Measurements from ENCODE around the gene TENM4. TPM values are rescaled to one million over a fixed set of nuclear protein-coding genes. Genes with fewer than 3 reads are reported as not detected.

The TENM4 gene
- total and polyA plus RNA-seq, 2 of the 13 experiments (the other 11 are each of a cell fraction or from before 2014, with no cell fraction given): not detected

DNA sequence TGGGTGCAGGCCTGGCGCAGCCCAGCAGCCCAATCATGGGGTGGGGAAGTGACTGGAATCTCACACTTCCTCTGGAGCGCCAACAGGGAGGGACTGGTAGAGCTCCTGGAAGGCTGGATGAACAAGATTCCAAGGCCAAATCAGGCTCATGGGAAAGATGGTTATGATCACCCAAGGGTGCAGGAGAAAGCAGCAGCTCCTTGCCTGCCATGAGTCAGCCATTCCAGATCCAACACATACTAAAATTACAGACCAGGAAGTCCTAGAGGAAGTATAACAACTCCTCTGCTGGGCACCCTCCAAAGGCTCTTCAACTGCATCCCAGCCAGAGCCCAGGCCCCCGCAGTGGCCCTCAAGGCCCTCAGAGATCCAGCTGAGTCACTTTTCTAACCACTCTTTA lies 427.3 kb downstream of the TENM4 start (continued):
- TF ChIP-seq, protein P1, sequence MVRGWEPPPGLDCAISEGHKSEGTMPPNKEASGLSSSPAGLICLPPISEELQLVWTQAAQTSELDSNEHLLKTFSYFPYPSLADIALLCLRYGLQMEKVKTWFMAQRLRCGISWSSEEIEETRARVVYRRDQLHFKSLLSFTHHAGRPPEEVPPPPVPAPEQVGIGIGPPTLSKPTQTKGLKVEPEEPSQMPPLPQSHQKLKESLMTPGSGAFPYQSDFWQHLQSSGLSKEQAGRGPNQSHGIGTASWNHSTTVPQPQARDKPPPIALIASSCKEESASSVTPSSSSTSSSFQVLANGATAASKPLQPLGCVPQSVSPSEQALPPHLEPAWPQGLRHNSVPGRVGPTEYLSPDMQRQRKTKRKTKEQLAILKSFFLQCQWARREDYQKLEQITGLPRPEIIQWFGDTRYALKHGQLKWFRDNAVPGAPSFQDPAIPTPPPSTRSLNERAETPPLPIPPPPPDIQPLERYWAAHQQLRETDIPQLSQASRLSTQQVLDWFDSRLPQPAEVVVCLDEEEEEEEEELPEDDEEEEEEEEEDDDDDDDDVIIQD (CRISPR knock-in tag; IDR thresholded peaks at IDR 0.05; ENCODE audit: low read depth): no peak
- TF ChIP-seq EED (CRISPR knock-in tag; IDR thresholded peaks at IDR 0.05): no peak
- TF ChIP-seq, protein P2, sequence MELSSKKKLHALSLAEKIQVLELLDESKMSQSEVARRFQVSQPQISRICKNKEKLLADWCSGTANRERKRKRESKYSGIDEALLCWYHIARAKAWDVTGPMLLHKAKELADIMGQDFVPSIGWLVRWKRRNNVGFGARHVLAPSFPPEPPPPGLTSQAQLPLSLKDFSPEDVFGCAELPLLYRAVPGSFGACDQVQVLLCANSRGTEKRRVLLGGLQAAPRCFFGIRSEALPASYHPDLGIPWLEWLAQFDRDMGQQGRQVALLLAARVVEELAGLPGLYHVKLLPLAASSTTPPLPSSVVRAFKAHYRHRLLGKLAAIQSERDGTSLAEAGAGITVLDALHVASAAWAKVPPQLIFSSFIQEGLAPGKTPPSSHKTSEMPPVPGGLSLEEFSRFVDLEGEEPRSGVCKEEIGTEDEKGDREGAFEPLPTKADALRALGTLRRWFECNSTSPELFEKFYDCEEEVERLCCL (CRISPR knock-in tag; IDR thresholded peaks at IDR 0.05; ENCODE audit: borderline replicate concordance): no peak
- TF ChIP-seq, protein P3, sequence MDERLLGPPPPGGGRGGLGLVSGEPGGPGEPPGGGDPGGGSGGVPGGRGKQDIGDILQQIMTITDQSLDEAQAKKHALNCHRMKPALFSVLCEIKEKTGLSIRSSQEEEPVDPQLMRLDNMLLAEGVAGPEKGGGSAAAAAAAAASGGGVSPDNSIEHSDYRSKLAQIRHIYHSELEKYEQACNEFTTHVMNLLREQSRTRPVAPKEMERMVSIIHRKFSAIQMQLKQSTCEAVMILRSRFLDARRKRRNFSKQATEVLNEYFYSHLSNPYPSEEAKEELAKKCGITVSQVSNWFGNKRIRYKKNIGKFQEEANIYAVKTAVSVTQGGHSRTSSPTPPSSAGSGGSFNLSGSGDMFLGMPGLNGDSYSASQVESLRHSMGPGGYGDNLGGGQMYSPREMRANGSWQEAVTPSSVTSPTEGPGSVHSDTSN (CRISPR knock-in tag; IDR thresholded peaks at IDR 0.05): no peak
- TF ChIP-seq PRPF4 (IDR thresholded peaks at IDR 0.05; ENCODE audit: low read depth, low read length, poor library complexity, severe bottlenecking): no peak
- TF ChIP-seq PLRG1 (conservative IDR thresholded peaks at IDR 0.05): no peak
- TF ChIP-seq SALL2 (CRISPR knock-in tag; IDR thresholded peaks at IDR 0.05): no peak
- TF ChIP-seq ZBTB7B (CRISPR knock-in tag; IDR thresholded peaks at IDR 0.05): no peak
- TF ChIP-seq NCOA1 (CRISPR knock-in tag; IDR thresholded peaks at IDR 0.05): no peak
- TF ChIP-seq, protein P4, sequence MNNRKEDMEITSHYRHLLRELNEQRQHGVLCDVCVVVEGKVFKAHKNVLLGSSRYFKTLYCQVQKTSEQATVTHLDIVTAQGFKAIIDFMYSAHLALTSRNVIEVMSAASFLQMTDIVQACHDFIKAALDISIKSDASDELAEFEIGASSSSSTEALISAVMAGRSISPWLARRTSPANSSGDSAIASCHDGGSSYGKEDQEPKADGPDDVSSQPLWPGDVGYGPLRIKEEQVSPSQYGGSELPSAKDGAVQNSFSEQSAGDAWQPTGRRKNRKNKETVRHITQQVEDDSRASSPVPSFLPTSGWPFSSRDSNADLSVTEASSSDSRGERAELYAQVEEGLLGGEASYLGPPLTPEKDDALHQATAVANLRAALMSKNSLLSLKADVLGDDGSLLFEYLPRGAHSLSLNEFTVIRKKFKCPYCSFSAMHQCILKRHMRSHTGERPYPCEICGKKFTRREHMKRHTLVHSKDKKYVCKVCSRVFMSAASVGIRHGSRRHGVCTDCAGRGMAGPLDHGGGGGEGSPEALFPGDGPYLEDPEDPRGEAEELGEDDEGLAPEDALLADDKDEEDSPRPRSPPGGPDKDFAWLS (CRISPR knock-in tag; IDR thresholded peaks at IDR 0.05; ENCODE audit: borderline replicate concordance): no peak
- TF ChIP-seq RFXAP (CRISPR knock-in tag; IDR thresholded peaks at IDR 0.05; ENCODE audit: borderline replicate concordance): no peak
- TF ChIP-seq, protein P5, sequence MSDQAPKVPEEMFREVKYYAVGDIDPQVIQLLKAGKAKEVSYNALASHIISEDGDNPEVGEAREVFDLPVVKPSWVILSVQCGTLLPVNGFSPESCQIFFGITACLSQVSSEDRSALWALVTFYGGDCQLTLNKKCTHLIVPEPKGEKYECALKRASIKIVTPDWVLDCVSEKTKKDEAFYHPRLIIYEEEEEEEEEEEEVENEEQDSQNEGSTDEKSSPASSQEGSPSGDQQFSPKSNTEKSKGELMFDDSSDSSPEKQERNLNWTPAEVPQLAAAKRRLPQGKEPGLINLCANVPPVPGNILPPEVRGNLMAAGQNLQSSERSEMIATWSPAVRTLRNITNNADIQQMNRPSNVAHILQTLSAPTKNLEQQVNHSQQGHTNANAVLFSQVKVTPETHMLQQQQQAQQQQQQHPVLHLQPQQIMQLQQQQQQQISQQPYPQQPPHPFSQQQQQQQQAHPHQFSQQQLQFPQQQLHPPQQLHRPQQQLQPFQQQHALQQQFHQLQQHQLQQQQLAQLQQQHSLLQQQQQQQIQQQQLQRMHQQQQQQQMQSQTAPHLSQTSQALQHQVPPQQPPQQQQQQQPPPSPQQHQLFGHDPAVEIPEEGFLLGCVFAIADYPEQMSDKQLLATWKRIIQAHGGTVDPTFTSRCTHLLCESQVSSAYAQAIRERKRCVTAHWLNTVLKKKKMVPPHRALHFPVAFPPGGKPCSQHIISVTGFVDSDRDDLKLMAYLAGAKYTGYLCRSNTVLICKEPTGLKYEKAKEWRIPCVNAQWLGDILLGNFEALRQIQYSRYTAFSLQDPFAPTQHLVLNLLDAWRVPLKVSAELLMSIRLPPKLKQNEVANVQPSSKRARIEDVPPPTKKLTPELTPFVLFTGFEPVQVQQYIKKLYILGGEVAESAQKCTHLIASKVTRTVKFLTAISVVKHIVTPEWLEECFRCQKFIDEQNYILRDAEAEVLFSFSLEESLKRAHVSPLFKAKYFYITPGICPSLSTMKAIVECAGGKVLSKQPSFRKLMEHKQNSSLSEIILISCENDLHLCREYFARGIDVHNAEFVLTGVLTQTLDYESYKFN (CRISPR knock-in tag; conservative IDR thresholded peaks at IDR 0.05): no peak
- TF ChIP-seq GFI1 (CRISPR knock-in tag; IDR thresholded peaks at IDR 0.05; ENCODE audit: borderline replicate concordance): no peak

Measured in HepG2 (cell line).